ENCODE measurements around the gene CLCN3.
"Not testable (repeated sequence)": the region's sequence is repeated elsewhere in the genome, so short reads cannot be mapped to it uniquely, and the experiment has no call there.

The CLCN3 gene

DNA sequence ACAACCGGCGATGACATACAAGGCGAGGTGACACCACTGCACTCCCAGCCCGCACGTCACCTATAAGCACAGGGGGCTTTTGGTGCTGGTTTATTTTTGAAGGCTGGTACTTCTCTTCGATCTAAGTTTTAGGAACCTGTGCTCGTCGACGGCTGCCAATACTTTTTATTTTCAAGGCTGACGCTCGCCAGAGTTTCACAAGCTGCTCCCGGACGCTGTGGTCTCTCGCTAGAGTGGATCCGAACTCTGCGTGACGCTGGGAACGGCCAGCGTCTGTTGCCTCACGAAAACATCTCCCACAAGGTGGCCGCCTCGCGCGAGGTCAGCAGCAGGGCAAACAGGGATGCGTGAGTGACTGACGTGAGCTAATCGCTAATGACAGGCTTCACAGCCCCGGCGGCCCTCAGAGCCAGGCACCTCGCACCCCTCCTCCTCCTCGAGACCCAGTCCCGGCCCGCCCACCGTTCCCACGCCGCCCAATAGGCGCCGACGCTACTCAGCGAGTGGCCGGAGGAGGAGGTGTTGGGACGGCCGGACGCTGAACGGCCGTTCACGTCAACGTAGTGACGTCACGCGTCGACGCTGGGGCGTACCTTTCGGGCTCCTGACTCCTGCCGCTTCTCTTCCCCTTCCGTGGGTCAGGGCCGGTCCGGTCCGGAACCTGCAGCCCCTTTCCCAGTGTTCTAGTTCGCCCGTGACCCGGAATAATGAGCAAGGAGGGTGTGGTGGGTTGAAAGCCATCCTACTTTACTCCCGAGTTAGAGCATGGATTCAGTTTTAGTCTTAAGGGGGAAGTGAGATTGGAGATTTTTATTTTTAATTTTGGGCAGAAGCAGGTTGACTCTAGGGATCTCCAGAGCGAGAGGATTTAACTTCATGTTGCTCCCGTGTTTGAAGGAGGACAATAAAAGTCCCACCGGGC, at the start of gene CLCN3:
TSS of gene CLCN3 (plus strand) at position 621 of the 922 bp plus-strand sequence. CDS start 15,351 bp downstream, outside the sequence.
- peak within 1 kb of the TSS; percentile 94 for H3K4me3 ChIP-seq (ENCODE audit: low read depth, low read length)
- peak; percentile 99 for DNase-seq (ENCODE audit: low read depth)
- TF ChIP-seq, protein P1, sequence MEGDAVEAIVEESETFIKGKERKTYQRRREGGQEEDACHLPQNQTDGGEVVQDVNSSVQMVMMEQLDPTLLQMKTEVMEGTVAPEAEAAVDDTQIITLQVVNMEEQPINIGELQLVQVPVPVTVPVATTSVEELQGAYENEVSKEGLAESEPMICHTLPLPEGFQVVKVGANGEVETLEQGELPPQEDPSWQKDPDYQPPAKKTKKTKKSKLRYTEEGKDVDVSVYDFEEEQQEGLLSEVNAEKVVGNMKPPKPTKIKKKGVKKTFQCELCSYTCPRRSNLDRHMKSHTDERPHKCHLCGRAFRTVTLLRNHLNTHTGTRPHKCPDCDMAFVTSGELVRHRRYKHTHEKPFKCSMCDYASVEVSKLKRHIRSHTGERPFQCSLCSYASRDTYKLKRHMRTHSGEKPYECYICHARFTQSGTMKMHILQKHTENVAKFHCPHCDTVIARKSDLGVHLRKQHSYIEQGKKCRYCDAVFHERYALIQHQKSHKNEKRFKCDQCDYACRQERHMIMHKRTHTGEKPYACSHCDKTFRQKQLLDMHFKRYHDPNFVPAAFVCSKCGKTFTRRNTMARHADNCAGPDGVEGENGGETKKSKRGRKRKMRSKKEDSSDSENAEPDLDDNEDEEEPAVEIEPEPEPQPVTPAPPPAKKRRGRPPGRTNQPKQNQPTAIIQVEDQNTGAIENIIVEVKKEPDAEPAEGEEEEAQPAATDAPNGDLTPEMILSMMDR (IDR thresholded peaks at IDR 0.05; ENCODE audit: insufficient read depth, low read depth, low read length, missing control alignments) = no peak

DNA sequence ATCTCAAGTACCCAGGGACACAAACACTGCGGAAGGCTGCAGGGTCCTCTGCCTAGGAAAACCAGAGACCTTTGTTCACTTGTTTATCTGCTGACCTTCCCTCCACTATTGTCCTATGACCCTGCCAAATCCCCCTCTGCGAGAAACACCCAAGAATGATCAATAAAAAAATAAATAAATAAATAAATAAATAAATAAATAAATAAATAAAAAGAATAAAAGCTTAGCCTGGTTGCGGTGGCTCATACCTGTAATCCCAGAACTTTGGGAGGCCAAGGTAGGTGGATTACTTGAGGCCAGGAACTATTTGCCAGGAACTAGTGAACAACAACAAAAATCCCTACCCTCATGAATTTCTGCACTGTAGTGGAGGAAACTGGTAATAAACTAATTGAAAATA, 49.4 kb upstream of the CLCN3 start:
- DNase-seq (ENCODE audit: low read depth); H3K4me3 ChIP-seq (ENCODE audit: low read depth, low read length): not testable (repeated sequence)

DNA sequence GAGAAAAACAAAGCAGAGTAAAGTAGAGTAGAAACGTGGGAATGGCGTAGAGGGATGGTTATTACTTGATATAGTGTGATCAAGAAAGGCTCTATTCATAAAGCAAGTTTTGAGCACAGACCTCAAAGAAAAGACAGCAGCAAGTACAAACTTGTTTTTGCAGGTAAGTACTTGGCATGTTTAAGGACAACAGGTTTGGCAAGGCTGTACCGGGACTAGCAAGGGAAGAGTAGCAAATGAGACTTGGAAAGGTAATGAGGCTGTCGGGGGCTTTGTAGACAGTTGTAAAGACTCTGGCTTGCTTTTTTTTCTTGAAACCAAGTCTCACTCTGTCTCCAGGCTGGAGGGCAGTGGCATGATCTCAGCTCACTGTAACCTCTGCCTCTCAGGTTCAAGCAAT, 48.9 kb upstream of the CLCN3 start:
- TF ChIP-seq, protein P1 (IDR thresholded peaks at IDR 0.05; ENCODE audit: insufficient read depth, low read depth, low read length, missing control alignments) = no peak
- no peak overlapping the region for H3K4me3 ChIP-seq (ENCODE audit: low read depth, low read length)
- no peak for DNase-seq (ENCODE audit: low read depth)

DNA sequence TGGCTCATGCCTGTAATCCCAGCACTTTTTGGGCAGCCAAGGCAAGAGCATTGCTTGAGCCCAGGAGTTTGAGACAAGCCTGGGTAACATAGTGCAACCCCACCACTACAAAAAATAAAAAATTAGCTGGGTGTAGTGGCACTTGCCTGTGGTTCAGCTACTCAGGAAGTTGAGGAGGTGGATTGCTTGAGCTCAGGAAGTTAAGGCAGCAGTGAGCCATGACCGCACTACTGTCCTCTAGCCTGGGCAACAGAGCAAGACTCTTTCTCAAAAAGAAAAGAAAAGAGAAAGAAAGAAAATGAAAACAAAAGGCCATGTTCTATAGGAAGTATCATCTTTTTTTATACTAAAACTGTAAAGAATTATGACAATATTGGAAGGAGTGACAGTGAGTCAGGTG, 46.5 kb upstream of the CLCN3 start:
- TF ChIP-seq, protein P1 (IDR thresholded peaks at IDR 0.05; ENCODE audit: insufficient read depth, low read depth, low read length, missing control alignments) = no peak
- peak; percentile 23 for DNase-seq (ENCODE audit: low read depth)

DNA sequence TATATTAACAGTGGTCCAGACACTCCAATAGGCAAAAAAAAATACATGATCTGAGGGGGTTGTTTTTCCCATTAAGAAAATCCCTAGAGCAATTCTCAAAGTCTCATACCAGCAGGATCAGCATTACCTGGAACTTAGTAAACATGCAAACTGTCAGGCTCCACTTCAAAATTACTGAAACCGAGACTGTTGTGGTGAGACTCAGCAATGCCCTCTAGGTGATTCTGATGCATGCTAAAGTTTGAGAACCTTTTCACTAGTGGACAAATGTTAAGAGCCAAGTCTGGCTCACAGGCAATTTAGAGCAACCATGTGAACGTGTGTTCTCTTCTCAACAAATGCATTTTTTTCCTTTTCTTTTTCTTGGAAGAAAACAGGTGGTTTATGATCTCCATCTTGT, 38.2 kb upstream of the CLCN3 start:
- no peak overlapping the region for H3K4me3 ChIP-seq (ENCODE audit: low read depth, low read length)
- peak; percentile 63 for DNase-seq (ENCODE audit: low read depth)
- TF ChIP-seq, protein P1 (IDR thresholded peaks at IDR 0.05; ENCODE audit: insufficient read depth, low read depth, low read length, missing control alignments) = no peak

More for the DNA sequence above, 46.5 kb upstream of the CLCN3 start:
- H3K4me3 ChIP-seq (ENCODE audit: low read depth, low read length) = no peak overlapping the region

DNA sequence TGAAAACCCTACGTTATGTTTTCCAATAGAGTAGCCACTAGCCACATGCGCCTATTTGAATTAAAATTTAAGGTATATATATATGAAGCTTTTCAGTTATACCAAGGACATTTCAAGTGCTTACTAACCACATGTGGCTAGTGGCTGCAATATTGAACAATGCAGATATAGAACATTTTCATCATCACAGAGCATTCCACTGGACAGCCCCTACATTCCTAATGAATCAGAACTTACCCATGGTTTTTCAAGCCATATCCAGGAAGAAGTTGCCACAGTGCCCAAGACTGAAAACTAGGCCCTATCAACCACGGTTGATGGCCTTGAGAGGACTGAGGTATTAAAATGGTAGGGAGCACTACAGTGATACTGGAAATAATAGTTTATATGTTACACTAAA, 37.7 kb upstream of the CLCN3 start:
- no peak for DNase-seq (ENCODE audit: low read depth)
- no peak overlapping the region for H3K4me3 ChIP-seq (ENCODE audit: low read depth, low read length)
- TF ChIP-seq, protein P1 (IDR thresholded peaks at IDR 0.05; ENCODE audit: insufficient read depth, low read depth, low read length, missing control alignments) = no peak

DNA sequence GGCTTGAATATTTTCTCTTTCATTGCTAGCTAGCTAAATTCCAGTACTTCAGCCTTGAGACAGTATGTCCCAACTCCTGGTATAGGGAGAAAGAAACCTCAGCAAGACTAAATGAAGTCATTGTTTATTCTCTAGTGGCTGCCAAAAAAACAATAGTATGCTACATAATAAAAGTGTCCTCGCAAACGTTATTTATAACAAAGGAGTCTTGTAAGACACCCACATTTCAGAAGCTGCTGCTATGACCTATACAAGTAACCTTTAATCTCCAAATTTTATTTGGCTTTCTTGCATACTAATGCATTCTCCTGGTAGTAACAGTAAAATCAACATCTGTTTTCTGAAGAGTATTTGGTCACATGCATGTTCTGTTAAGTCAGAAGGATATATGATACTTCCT, 36.8 kb upstream of the CLCN3 start:
- no peak for DNase-seq (ENCODE audit: low read depth)
- TF ChIP-seq, protein P1 (IDR thresholded peaks at IDR 0.05; ENCODE audit: insufficient read depth, low read depth, low read length, missing control alignments) = no peak
- no peak overlapping the region for H3K4me3 ChIP-seq (ENCODE audit: low read depth, low read length)
